Vagina (tissue), 2 donors: ENCODE data around the gene UCP3.

Experiments
- CTCF ChIP-seq, 3 experiments: fragments of 450-650 bp in 2 of 3; fragments of 200-600 bp in 1 of 3; sonication (generic) in 1 of 3; IDR thresholded peaks; one replicate each; pipeline ENCODE4 v1.5.1; 2017 to 2019; ENCODE audit warnings: antibody characterized with exemption in 3 of 3, mild to moderate bottlenecking in 2 of 3, moderate library complexity in 2 of 3
- POLR2A ChIP-seq, 2 donors: fragments of 450-650 bp; IDR thresholded peaks; one replicate each; pipeline ENCODE4 v1.6.1; 2017; ENCODE audit warnings: antibody characterized with exemption in 2 of 2, mild to moderate bottlenecking in 2 of 2, moderate library complexity in 2 of 2

- TF ChIP-seq CTCF (IDR thresholded peaks at IDR 0.05): no peak
- no peak for TF ChIP-seq POLR2A (IDR thresholded peaks at IDR 0.05)
Measured at GRCh38 chr11:74011360-74012073, 2.6 kb upstream of the UCP3 start.
